Subcutaneous abdominal adipose tissue (tissue), 5 donors: ENCODE data around the gene TCERG1L.

ENCODE experiments used
- H3K27ac ChIP-seq: one replicate; pipeline ENCODE4 v1.7.0; 2013; ENCODE audit warnings: low read depth, mild to moderate bottlenecking, inconsistent platforms, low read length, moderate library complexity
- H3K27me3 ChIP-seq, 5 donors: one replicate each; pipeline ENCODE4 v1.7.0; 2013; ENCODE audit warnings: low read length in 5 of 5, inconsistent platforms in 1 of 5; ENCODE audit not compliant: control insufficient read depth in 5 of 5, insufficient read depth in 4 of 5
- H3K36me3 ChIP-seq, 5 donors: one replicate each; pipeline ENCODE4 v1.7.0; 2013; ENCODE audit warnings: low read length in 5 of 5; ENCODE audit not compliant: control insufficient read depth in 5 of 5, insufficient read depth in 5 of 5
- H3K4me1 ChIP-seq, 5 donors: one replicate each; pipeline ENCODE4 v1.7.0; 2013; ENCODE audit warnings: low read length in 5 of 5, mild to moderate bottlenecking in 3 of 5, moderate library complexity in 1 of 5; ENCODE audit not compliant: control insufficient read depth in 5 of 5, insufficient read depth in 5 of 5
- H3K4me3 ChIP-seq, 5 donors: one replicate each; pipeline ENCODE4 v1.7.0; 2013; ENCODE audit warnings: low read length in 5 of 5, low read depth in 1 of 5
- H3K9ac ChIP-seq, 5 donors: one replicate each; pipeline ENCODE4 v1.7.0; 2013; ENCODE audit warnings: low read length in 5 of 5, mild to moderate bottlenecking in 4 of 5, moderate library complexity in 3 of 5
- H3K9me3 ChIP-seq, 5 donors: one replicate each; pipeline ENCODE4 v1.7.0; 2013; ENCODE audit warnings: low read length in 5 of 5; ENCODE audit not compliant: control insufficient read depth in 5 of 5
- donor health status: healthy.
- donor health status: healthy.
- donor health status: healthy.
- donor health status: healthy.
- donor health status: healthy.

The TCERG1L gene

DNA sequence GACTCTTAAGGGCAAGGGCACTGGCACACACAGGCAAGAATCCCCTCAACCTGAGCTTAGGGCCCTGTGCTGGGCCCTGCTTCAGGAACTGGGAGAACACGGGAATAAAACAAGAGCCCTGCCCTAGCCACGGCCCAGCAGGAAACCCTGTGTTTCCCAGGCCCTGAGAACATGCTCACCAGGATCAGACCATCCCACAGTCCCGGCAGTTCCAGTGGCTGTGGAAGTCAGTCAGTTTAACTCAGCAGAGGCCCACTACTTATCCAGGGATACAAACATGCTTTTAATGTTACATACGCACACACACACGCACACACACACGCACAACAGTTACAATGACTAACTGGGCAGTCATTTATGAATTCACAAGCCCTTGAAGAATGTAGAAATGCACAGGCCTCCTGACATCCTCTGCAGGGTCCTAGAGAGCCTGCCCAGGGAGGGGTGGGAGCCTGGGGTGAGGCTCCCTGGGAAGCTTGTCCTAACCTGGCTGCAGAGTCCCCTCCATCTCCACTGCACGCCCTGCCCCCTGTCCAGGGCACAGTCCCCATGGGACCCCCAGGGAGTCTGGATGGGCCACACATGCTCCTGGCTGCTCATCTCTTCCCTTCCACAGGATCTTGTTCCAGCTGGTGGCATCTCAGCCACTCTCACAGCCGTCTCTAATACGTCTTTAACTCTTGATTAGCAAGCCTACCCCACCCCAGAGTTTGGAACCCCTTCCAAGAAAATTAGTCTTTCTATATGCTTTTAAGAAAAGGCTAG lies 97.6 kb downstream of the TCERG1L start:
- H3K36me3 ChIP-seq = no peaks in the 10 kb centered on the region
- H3K9ac ChIP-seq = no peak overlapping the region
- no peak overlapping the region for H3K27ac ChIP-seq
- no peaks in the 10 kb centered on the region for H3K4me1 ChIP-seq
- H3K4me3 ChIP-seq = no peak overlapping the region
- H3K27me3 ChIP-seq = peaks cover 3 to 11% (median 6%) of the 10 kb centered on the region in 5 donors
- no peaks in the 10 kb centered on the region for H3K9me3 ChIP-seq

DNA sequence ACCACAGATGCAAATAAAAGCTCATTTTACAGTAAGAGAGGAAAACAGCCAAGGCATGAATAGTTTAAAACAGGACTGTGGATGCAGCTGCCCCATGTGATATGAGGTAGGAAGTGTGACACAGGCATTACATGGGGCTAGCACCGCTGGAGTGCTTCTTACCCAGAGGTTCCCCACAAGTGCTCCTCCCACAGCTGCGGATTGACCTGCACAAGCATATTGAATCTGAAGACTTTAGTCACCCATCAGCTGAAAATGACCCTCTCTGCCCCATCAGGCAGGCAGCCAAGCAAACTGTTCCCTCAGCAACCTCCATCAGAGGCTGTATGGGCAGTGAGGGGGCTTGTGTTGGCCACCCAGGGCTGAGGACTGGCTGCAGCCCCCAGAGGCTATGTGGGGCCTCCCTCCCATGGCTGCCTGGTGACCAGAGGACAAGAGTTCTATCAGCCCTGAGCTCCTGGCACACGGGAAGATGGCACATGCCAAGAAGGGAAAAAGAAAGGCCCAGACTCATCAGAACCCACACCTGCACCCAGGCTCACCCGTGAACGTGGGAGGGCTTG lies 98.7 kb downstream of the TCERG1L start:
- Histone ChIP-seq H3K27me3 (peaks cover 0 to 8% (median 3%) of the 10 kb centered on the region in 5 donors), H3K4me3 (no peak overlapping the region), H3K9ac (no peak overlapping the region), H3K4me1 (no peaks in the 10 kb centered on the region), H3K9me3 (no peaks in the 10 kb centered on the region), H3K36me3 (no peaks in the 10 kb centered on the region), H3K27ac (no peak overlapping the region)

DNA sequence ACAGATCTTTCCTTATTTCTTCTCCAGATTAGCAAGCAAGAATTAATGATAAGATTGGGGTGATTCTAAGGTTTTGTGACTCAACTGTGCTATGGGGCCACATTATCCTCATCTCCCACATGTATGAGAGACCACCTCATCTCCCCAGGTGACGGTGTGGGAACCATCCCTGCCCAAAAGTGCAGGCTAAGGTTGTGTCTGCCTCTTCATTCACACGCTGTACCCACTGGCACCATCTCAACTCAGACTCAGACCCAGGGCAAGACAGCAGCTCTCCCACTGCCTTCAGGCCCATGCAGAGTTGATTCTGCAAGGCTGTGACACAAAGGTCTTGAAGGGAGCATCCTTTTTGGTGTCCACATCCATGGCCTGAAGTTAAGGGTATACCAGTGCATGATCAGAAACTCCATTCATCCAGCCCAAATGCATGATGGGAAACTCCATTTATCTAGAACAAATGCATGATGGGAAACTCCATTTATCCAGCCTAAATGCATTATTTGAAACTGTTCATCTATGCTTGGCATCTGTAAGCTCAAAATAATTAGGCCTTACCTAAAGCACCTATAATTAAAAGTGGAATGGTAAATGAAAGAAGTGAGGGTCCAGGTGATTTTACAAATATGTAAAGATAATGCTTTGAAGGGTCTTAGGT lies 99.4 kb downstream of the TCERG1L start:
- Histone ChIP-seq H3K27ac (no peak overlapping the region), H3K36me3 (no peaks in the 10 kb centered on the region), H3K4me3 (no peak overlapping the region), H3K9me3 (no peaks in the 10 kb centered on the region), H3K9ac (no peak overlapping the region), H3K27me3 (peaks cover 2 to 8% (median 4%) of the 10 kb centered on the region in 5 donors), H3K4me1 (no peaks in the 10 kb centered on the region)

DNA sequence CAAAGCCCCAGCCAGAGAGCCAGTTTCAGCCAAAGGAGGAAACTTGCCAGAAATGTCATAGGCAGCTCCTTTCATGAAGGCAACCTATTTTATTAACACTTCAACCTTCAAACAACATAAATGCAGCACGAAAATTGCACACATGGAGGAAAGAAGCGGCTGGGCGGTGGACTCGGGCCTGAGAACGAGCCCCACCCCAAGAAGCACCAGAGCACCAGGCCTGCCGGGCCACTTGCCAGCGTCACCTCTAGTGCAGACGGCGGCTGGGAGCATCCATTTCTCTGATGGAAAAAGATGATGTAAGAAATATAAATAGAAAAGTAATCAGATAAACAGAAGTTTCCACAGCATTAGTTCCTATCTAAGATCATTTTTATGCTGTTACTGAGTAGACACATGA lies 100.0 kb downstream of the TCERG1L start:
- Histone ChIP-seq H3K4me1 (no peaks in the 10 kb centered on the region), H3K27ac (no peak overlapping the region), H3K36me3 (no peaks in the 10 kb centered on the region), H3K4me3 (no peak overlapping the region), H3K9ac (no peak overlapping the region), H3K27me3 (peaks cover 2 to 10% (median 6%) of the 10 kb centered on the region in 5 donors), H3K9me3 (no peaks in the 10 kb centered on the region)

DNA sequence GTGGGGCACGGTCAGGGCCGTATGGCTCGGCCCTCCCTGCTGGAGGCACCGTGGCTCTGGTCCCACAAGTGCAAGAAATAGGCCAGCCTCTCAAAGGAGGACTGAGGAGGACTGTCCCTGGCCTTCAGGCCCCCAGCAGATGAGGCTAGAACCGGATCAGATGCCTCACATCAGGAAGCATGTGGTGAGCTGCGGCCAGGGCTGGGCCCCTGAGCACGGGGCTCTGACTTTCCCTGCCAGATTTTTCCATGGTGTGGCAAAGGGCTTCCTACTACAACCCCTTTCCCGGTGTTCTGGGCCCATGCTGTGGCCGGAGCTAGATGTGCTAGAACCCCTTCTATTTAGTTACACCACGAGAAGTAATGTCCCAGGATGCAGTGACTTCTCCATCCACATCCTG lies 100.4 kb downstream of the TCERG1L start:
- no peak overlapping the region for H3K9ac ChIP-seq
- peaks cover 3 to 13% (median 8%) of the 10 kb centered on the region in 5 donors for H3K27me3 ChIP-seq
- no peak overlapping the region for H3K27ac ChIP-seq

DNA sequence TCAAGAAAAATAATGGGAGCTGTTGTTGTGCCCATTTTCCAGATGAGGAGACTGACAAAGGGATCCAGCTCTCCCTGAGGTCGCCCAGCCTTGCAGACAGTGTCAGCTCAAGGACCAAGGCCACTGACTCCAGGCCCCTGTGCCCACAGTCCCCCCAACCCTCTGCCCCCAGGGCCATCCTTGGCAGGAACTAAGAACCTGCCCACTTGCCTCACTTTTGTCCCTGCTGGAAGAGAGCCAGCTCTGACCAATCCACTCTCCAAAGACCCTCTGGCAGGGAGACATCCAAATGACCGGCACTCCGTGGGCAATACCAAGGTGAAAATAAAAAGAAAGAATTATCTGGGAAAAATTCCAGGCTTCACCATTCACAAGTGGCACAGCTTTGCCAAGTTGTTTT lies 101.3 kb downstream of the TCERG1L start:
- Histone ChIP-seq H3K4me1 (no peaks in the 10 kb centered on the region), H3K27me3 (peaks cover 3 to 14% (median 8%) of the 10 kb centered on the region in 5 donors), H3K4me3 (no peak overlapping the region), H3K9ac (no peak overlapping the region), H3K9me3 (no peaks in the 10 kb centered on the region), H3K27ac (no peak overlapping the region), H3K36me3 (no peaks in the 10 kb centered on the region)

More for the DNA sequence above, 100.4 kb downstream of the TCERG1L start:
- no peaks in the 10 kb centered on the region for H3K9me3 ChIP-seq
- no peaks in the 10 kb centered on the region for H3K36me3 ChIP-seq
- H3K4me1 ChIP-seq = no peaks in the 10 kb centered on the region
- no peak overlapping the region for H3K4me3 ChIP-seq

DNA sequence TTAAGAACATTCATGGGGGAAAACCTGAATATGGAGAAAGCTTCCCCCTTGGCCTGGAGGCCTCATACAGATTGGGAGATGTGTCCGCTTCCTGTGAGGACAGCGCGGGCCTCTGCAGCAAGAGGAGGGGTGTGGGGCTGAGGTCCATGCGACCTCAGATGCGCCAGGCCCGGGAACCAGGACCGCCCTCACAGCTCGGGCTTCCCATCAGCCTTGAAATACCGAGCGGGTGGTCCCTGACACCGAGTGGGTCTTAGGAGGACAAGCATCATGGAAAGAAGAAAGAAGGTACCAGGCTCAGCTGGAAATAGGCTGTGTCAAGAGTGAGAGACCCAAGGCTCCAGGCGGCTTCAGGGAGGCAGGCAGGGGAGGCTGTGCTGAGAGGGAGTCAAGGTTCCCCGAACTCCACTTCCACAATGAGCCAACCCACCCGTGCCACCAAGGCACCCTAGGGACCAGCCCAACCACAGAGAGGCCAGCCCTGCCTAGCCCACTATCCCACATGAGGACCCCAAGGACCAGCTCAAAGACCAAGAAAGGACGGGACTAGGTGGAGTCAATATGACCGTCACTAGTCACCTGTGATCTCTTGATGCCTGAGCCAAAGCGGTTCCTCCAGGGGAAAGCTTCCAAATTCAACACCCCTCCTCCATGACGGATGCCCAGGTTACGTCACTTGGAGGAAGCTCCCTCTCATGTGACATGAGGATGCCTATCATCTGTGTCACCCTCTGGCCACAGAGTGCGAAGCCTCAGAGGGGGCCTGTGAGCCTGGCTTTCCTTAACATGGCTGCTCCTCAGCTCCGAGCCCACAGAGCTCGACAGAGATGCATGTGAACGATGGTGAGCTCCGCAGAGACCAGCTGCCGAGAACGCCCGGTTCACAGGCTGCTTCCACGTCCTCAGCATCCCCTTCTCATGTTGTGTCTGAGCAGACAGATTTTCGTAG lies 103.7 kb downstream of the TCERG1L start:
- H3K27me3 ChIP-seq = peaks cover 3 to 14% (median 7%) of the 10 kb centered on the region in 5 donors
- no peak overlapping the region for H3K4me3 ChIP-seq
- H3K4me1 ChIP-seq = no peaks in the 10 kb centered on the region
- no peaks in the 10 kb centered on the region for H3K9me3 ChIP-seq
- no peak overlapping the region for H3K27ac ChIP-seq
- H3K36me3 ChIP-seq = no peaks in the 10 kb centered on the region
- H3K9ac ChIP-seq = no peak overlapping the region

GRCh38 chr10:131207176-131207575 lies 104.3 kb downstream of the TCERG1L start:
- no peaks in the 10 kb centered on the region for H3K9me3 ChIP-seq
- no peaks in the 10 kb centered on the region for H3K4me1 ChIP-seq
- H3K9ac ChIP-seq = no peak overlapping the region
- H3K4me3 ChIP-seq = no peak overlapping the region
- no peak overlapping the region for H3K27ac ChIP-seq
- H3K36me3 ChIP-seq = no peaks in the 10 kb centered on the region
- peaks cover 0 to 14% (median 7%) of the 10 kb centered on the region in 5 donors for H3K27me3 ChIP-seq

- no peak overlapping the region for H3K27ac ChIP-seq
- no peaks in the 10 kb centered on the region for H3K9me3 ChIP-seq
- no peaks in the 10 kb centered on the region for H3K4me1 ChIP-seq
- H3K4me3 ChIP-seq = no peak overlapping the region
- H3K27me3 ChIP-seq = peaks cover 0 to 14% (median 7%) of the 10 kb centered on the region in 5 donors
- no peaks in the 10 kb centered on the region for H3K36me3 ChIP-seq
- H3K9ac ChIP-seq = no peak overlapping the region
Observed at GRCh38 chr10:131206111-131206995, 105.2 kb downstream of the TCERG1L start.
